ENCODE measurements around the gene TMEM126B.
"Not testable (repeated sequence)": the region's sequence is repeated elsewhere in the genome, so short reads cannot be mapped to it uniquely, and the experiment has no call there.

The TMEM126B gene

DNA sequence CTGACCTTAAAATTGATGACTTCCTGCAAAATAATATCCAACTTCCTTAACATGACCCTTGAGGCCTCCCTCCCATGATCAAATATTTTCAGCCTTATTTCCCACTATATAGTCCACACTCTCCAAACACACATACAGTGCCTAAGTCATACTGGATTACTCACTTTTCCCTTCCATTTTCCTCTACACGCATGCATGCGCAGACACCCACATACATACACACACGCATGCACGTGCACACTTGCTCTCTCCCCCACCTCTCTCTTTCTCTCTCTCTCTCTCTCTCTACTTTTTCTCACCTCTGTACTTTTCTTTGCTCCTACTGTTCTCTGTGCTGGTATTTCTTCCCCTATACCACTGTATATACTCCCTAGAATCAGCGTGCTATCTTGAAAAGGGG is 29.3 kb upstream of the TMEM126B start:
- CTCF ChIA-PET: no interaction called here
- POLR2A ChIA-PET: interaction anchor here (0.7 kb wide), 1 partner anchor 17 kb away, joined by 3 read pairs; no protein-coding TSS in a partner anchor
- no peak for DNase-seq (ENCODE audit: extremely low spot score)
- TF ChIP-seq HDGF (IDR thresholded peaks at IDR 0.05; ENCODE audit: borderline replicate concordance): no peak
- TF ChIP-seq FOXA1 (IDR thresholded peaks at IDR 0.05): no peak
- TF ChIP-seq L3MBTL2 (conservative IDR thresholded peaks at IDR 0.05): no peak
- TF ChIP-seq FOXM1 (IDR thresholded peaks at IDR 0.05; ENCODE audit: borderline replicate concordance): no peak
- TF ChIP-seq FOXK2 (IDR thresholded peaks at IDR 0.05): no peak
- TF ChIP-seq SUZ12 (IDR thresholded peaks at IDR 0.05): no peak
- TF ChIP-seq TARDBP (IDR thresholded peaks at IDR 0.05): no peak
- TF ChIP-seq LEF1 (IDR thresholded peaks at IDR 0.05; ENCODE audit: borderline replicate concordance): no peak
- TF ChIP-seq SP1 (IDR thresholded peaks at IDR 0.05): no peak
- TF ChIP-seq, protein P1, sequence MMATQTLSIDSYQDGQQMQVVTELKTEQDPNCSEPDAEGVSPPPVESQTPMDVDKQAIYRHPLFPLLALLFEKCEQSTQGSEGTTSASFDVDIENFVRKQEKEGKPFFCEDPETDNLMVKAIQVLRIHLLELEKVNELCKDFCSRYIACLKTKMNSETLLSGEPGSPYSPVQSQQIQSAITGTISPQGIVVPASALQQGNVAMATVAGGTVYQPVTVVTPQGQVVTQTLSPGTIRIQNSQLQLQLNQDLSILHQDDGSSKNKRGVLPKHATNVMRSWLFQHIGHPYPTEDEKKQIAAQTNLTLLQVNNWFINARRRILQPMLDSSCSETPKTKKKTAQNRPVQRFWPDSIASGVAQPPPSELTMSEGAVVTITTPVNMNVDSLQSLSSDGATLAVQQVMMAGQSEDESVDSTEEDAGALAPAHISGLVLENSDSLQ (IDR thresholded peaks at IDR 0.05): no peak
- no peak for TF ChIP-seq ARNT (IDR thresholded peaks at IDR 0.05)
- TF ChIP-seq BHLHE40 (IDR thresholded peaks at IDR 0.05; ENCODE audit: borderline replicate concordance): no peak
- TF ChIP-seq ELF4 (IDR thresholded peaks at IDR 0.05): no peak
- no peak for TF ChIP-seq CTBP1 (IDR thresholded peaks at IDR 0.05; ENCODE audit: borderline replicate concordance)
- no peak for TF ChIP-seq ZNF384 (IDR thresholded peaks at IDR 0.05)
- TF ChIP-seq NFRKB (IDR thresholded peaks at IDR 0.05): no peak

DNA sequence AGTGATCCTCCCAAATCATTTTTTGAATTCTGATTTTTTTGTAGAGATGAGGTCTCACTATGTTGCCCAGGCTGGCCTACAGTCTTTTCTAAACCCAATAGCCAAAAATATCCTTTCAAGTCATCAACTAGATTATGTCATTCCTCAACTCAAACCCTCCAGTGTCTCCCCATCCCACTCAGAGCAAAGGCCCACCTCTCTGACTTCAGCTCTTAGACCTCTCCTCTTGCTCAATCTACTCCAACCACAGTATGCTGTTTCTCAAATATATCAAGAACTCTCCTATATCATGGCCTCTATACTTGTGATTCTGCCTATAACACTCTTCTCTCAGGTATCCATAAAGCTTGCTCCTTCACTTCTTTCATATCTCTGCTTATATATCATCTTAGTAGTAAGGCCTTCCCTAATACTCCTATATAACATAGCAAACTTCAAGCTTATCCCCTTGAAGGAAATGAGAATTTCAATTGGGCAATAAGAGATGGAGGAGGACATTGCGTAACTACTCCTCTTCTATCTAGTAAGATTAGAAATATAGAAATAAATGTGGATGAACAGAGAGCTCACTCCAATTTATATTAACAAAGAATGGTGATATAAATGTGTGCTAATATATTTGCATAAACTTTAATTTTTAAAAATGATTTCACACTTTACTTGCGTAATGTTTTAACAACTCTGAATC is 25.7 kb upstream of the TMEM126B start:
- DNase-seq (ENCODE audit: extremely low spot score): no peak
- ChIA-PET POLR2A (no interaction called here), CTCF (no interaction called here)
- TF ChIP-seq LEF1 (IDR thresholded peaks at IDR 0.05; ENCODE audit: borderline replicate concordance): no peak
- no peak for TF ChIP-seq CTBP1 (IDR thresholded peaks at IDR 0.05; ENCODE audit: borderline replicate concordance)
- no peak for TF ChIP-seq TARDBP (IDR thresholded peaks at IDR 0.05)
- no peak for TF ChIP-seq FOXM1 (IDR thresholded peaks at IDR 0.05; ENCODE audit: borderline replicate concordance)

DNA sequence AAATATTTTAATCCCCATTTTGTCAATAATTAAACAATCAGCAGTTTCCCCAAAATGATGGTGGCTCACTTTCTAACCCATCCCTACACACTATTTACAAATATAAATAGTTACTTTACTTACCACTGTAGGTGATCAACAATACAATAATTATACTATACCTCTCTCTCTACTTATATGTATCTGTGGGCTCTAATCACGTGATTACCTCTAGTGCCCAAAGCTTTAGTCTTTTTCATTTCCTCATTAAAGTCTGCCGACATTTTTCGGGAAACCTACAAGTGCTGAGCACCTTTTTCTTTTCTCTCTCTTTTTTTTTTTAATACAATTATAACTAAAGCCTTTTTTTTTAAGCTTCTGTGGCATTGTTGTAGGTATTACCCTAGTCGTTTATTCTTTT is 25.2 kb upstream of the TMEM126B start:
- ChIA-PET CTCF (no interaction called here), POLR2A (no interaction called here)
- DNase-seq (ENCODE audit: extremely low spot score): no peak
- TF ChIP-seq TARDBP (IDR thresholded peaks at IDR 0.05) (no peak), FOXM1 (IDR thresholded peaks at IDR 0.05; ENCODE audit: borderline replicate concordance) (no peak), BHLHE40 (IDR thresholded peaks at IDR 0.05; ENCODE audit: borderline replicate concordance) (no peak), LEF1 (IDR thresholded peaks at IDR 0.05; ENCODE audit: borderline replicate concordance) (no peak), SP1 (IDR thresholded peaks at IDR 0.05) (no peak), SUZ12 (IDR thresholded peaks at IDR 0.05) (no peak), CTBP1 (IDR thresholded peaks at IDR 0.05; ENCODE audit: borderline replicate concordance) (no peak), FOXK2 (IDR thresholded peaks at IDR 0.05) (no peak), FOXA1 (IDR thresholded peaks at IDR 0.05) (no peak), ZNF384 (IDR thresholded peaks at IDR 0.05) (no peak), L3MBTL2 (conservative IDR thresholded peaks at IDR 0.05) (no peak), NFRKB (IDR thresholded peaks at IDR 0.05) (no peak)

DNA sequence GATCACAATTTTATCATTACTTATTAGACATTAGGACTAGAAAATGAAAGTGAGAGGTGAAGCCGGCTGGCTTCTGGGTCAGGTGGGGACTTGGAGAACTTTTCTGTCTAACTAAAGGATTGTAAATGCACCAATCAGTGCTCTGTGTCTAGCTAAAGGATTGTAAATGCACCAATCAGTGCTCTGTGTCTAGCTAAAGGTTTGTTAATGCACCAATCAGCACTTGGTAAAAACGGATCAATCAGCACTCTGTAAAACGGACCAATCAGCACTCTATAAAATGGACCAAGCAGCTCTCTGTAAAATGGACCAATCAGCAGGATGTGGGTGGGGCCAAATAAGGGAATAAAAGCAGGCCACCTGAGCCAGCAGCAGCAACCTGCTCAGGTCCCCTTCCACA is 22.2 kb upstream of the TMEM126B start:
- DNase-seq (ENCODE audit: extremely low spot score); CTCF ChIA-PET: not testable (repeated sequence)
- POLR2A ChIA-PET: interaction anchor here (0.7 kb wide), 1 partner anchor 42 kb away, joined by 3 read pairs; the partner anchor contains the start of gene TMEM126A

DNA sequence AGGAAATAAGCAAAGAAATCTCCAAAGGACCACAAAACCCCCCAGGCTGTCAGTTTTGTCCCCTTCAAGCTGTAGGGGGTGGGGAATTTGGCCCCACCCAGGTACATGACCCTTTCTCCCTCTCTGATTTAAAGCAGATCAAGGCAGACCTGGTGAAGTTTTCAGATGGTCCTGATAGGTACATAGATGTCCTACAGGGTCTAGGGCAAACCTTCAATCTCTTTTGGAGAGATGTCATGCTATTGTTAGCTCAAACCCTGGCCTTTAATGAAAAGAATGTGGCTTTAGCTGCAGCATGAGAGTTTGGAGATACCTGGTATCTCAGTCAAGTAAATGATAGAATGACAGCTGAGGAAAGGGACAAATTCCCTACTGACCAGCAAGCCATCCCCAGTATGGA is 19.8 kb upstream of the TMEM126B start:
- CTCF ChIA-PET; DNase-seq (ENCODE audit: extremely low spot score); POLR2A ChIA-PET: not testable (repeated sequence)

DNA sequence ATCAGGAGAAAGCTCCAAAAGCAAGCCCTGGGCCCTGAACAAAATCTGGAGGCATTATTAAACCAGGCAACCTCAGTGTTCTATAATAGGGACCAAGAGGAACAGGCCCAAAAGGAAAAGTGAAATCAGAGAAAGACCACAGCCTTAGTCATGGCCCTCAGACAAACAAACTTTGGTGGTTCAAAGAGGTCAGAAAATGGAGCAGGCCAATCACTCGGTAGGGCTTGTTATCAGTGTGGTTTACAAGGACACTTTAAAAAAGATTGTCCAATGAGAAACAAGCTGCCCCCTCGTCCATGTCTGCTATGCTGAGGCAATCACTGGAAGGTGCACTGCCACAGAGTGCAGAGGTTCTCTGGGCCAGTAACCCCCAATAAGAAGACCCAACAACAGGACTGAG is 19.1 kb upstream of the TMEM126B start:
- CTCF ChIA-PET; DNase-seq (ENCODE audit: extremely low spot score); POLR2A ChIA-PET: not testable (repeated sequence)

DNA sequence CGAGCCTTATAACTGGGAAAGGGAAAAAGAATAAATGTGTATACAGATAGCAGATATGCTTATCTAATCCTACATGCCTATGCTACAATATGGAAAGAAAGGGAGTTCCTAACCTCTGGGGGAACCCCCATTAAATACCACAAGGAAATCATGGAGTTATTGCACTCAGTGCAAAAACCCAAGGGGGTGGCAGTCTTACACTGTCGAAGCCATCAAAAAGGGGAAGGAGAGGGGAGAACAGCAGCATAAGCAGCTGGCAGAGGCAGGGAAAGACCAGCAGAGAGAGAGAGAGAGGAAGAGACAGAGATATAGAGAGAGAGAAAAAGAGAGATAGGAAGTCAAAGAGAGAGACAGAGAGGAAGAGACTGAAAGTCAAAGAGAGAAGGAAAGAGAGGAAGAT is 16.8 kb upstream of the TMEM126B start:
- POLR2A ChIA-PET; DNase-seq (ENCODE audit: extremely low spot score); CTCF ChIA-PET: not testable (repeated sequence)

DNA sequence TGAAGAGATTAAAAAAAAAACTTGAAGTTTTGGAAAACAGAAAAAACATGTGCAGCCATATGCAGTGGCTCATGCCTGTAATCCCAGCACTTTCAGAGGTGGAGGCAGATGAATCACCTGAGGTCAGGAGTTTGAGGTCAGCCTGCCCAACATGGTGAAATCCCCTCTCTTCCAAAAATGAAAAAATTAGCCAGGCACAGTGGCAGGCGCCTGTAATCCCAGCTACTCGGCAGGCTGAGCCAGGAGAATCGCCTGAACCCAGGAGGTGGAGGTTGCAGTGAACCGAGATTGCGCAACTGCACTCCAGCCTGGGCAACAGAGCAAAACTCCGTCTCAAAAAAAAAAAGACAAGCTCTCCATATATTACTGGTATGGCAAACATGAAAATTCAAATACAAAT is 8.9 kb upstream of the TMEM126B start:
- POLR2A ChIA-PET: no interaction called here

DNA sequence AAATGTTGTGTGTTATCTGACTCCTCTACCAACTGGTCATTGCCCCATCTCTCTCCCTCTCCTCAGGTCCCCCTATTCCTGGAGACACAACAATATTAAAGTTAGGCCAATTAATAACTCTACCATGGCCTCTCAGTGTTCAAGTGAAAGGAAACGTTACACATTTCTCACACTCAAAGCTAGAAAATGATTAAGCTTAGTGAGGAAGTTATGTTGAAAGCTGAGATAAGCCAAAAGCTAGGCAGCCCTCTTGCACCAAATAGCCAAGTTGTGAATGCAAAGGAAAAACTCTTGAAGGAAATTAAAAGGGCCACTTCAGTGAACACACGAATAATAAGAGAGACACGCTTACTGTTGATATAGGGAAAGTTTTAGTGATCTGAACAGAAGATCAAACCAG is 8.1 kb upstream of the TMEM126B start:
- no peak for TF ChIP-seq NFRKB (IDR thresholded peaks at IDR 0.05)
- TF ChIP-seq, protein P1 (IDR thresholded peaks at IDR 0.05): no peak
- no peak for TF ChIP-seq HDGF (IDR thresholded peaks at IDR 0.05; ENCODE audit: borderline replicate concordance)
- no peak for TF ChIP-seq CTBP1 (IDR thresholded peaks at IDR 0.05; ENCODE audit: borderline replicate concordance)
- no peak for TF ChIP-seq L3MBTL2 (conservative IDR thresholded peaks at IDR 0.05)
- no peak for TF ChIP-seq BHLHE40 (IDR thresholded peaks at IDR 0.05; ENCODE audit: borderline replicate concordance)
- no peak for TF ChIP-seq ZNF384 (IDR thresholded peaks at IDR 0.05)
- no peak for TF ChIP-seq FOXA1 (IDR thresholded peaks at IDR 0.05)
- TF ChIP-seq SP1 (IDR thresholded peaks at IDR 0.05): no peak
- no peak for TF ChIP-seq SUZ12 (IDR thresholded peaks at IDR 0.05)
- no peak for TF ChIP-seq FOXM1 (IDR thresholded peaks at IDR 0.05; ENCODE audit: borderline replicate concordance)
- no peak for TF ChIP-seq ARNT (IDR thresholded peaks at IDR 0.05)
- no peak for TF ChIP-seq ELF4 (IDR thresholded peaks at IDR 0.05)
- DNase-seq (ENCODE audit: extremely low spot score): no peak
- POLR2A ChIA-PET: no interaction called here
- CTCF ChIA-PET: no interaction called here

More for the DNA sequence above, 8.9 kb upstream of the TMEM126B start:
- TF ChIP-seq TARDBP (IDR thresholded peaks at IDR 0.05): no peak
- no peak for TF ChIP-seq ZNF384 (IDR thresholded peaks at IDR 0.05)
- TF ChIP-seq ARNT (IDR thresholded peaks at IDR 0.05): no peak
- no peak for TF ChIP-seq SUZ12 (IDR thresholded peaks at IDR 0.05)
- no peak for TF ChIP-seq CTBP1 (IDR thresholded peaks at IDR 0.05; ENCODE audit: borderline replicate concordance)
- no peak for TF ChIP-seq HDGF (IDR thresholded peaks at IDR 0.05; ENCODE audit: borderline replicate concordance)
- TF ChIP-seq BHLHE40 (IDR thresholded peaks at IDR 0.05; ENCODE audit: borderline replicate concordance): no peak
- TF ChIP-seq L3MBTL2 (conservative IDR thresholded peaks at IDR 0.05): no peak
- no peak for TF ChIP-seq SP1 (IDR thresholded peaks at IDR 0.05)
- CTCF ChIA-PET: interaction anchor here (0.6 kb wide), 1 partner anchor 479 kb away, joined by 4 read pairs; no protein-coding TSS in a partner anchor
- no peak for DNase-seq (ENCODE audit: extremely low spot score)

All from HEK293T (cell line).